ENCODE data around the gene EGLN1. TPM values are rescaled to one million over a fixed set of nuclear protein-coding genes. Genes with fewer than 3 reads are reported as not detected.

The EGLN1 gene
- total RNA-seq, 4 donors from 2014 or later = 53.2 to 76.7 (median 60.1) TPM

DNA sequence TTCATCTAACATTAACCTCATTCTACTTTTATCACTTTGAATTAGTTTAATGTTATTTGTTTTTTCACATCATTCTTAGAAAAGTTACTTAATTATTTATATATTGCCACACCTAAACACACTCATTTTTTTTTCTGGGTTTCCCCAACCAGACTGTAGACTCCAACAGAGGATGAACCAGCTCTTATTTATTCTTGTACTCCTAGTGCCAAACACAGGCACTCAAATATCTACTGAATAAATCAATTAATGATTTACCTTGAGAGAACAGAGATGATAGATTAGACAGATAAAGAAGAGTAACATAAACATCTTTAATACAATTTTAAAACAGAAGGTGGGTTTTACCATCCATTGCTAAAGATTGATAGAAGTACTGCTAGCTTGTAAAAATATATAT is 35.6 kb downstream of the EGLN1 start:
- no peak overlapping the region for H3K4me3 ChIP-seq
- TF ChIP-seq POLR2A (IDR thresholded peaks at IDR 0.05) (no peak), EP300 (IDR thresholded peaks at IDR 0.05) (no peak)
- TF ChIP-seq, protein P1, sequence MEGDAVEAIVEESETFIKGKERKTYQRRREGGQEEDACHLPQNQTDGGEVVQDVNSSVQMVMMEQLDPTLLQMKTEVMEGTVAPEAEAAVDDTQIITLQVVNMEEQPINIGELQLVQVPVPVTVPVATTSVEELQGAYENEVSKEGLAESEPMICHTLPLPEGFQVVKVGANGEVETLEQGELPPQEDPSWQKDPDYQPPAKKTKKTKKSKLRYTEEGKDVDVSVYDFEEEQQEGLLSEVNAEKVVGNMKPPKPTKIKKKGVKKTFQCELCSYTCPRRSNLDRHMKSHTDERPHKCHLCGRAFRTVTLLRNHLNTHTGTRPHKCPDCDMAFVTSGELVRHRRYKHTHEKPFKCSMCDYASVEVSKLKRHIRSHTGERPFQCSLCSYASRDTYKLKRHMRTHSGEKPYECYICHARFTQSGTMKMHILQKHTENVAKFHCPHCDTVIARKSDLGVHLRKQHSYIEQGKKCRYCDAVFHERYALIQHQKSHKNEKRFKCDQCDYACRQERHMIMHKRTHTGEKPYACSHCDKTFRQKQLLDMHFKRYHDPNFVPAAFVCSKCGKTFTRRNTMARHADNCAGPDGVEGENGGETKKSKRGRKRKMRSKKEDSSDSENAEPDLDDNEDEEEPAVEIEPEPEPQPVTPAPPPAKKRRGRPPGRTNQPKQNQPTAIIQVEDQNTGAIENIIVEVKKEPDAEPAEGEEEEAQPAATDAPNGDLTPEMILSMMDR (IDR thresholded peaks at IDR 0.05) = no peak
- H3K27me3 ChIP-seq = no peaks in the 10 kb centered on the region
- H3K27ac ChIP-seq = no peak overlapping the region
- no peak for DNase-seq (ENCODE audit: low spot score in 2 of 2)
- H3K4me1 ChIP-seq = peaks cover 0 to 44% (median 4%) of the 10 kb centered on the region in 4 donors
- no peaks in the 10 kb centered on the region for H3K36me3 ChIP-seq
- H3K9me3 ChIP-seq = no peaks in the 10 kb centered on the region

DNA sequence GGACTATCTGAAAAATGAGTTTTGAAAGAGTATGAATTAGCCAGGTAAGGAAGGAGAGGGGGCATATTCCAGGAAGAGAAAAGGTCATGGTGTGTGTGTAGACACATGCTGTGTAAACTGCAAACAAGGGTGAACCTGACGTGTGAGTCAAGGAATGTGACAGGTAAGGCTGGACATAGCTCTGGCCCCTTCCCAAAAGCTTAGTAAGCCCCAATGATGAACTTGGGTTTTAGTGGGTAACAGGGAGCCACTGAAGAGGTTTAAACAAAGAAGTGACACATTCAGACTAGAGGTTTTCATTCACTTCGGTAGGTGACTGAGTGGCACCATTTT is 36.7 kb downstream of the EGLN1 start:
- no peak for DNase-seq (ENCODE audit: low spot score in 2 of 2)
- TF ChIP-seq POLR2A (IDR thresholded peaks at IDR 0.05) (no peak), EP300 (IDR thresholded peaks at IDR 0.05) (no peak)
- TF ChIP-seq, protein P1 (IDR thresholded peaks at IDR 0.05) = no peak
- Histone ChIP-seq H3K36me3 (no peaks in the 10 kb centered on the region), H3K9me3 (no peaks in the 10 kb centered on the region), H3K4me1 (peaks cover 0 to 47% (median 4%) of the 10 kb centered on the region in 4 donors), H3K27ac (no peak overlapping the region), H3K4me3 (no peak overlapping the region), H3K27me3 (no peaks in the 10 kb centered on the region)
- WGBS, 2 donors = 87 to 96% methylated on average over 2 of the region's 2 CpGs

DNA sequence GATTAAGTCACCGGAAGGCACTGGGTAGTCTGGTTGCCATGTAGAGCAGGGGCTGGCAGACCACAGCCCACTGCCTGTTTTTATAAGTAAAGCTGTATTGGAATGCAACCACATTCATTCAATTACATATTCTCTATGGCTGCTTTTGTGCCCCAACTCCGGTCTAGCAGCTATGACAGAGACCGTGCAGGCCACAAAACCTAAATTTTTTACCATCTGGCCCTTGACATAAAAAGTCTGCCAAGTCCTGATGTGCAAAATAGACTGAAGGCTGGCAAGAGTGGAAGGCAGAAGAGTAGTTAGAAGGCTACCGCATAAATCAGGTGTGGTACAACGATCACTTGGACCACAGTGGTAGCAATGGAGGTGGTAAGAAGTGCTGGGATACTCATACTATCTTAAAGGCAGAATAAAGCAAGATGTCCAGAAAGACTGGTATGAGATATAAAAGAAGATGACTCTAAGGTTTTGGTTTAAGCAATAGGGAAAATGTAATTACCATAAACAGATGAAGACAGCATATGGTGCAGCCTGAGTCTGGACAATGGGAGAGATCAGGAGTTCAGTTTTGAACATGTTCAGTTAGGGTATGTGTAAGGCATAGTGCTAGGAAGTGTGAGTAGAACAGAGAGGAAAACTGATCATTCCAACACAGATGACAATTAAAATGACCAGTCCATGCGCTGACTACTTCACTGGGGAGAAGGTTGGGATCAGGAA is 37.2 kb downstream of the EGLN1 start:
- TF ChIP-seq, protein P1 (IDR thresholded peaks at IDR 0.05) = no peak
- no peak for TF ChIP-seq POLR2A (IDR thresholded peaks at IDR 0.05)
- TF ChIP-seq EP300 (IDR thresholded peaks at IDR 0.05) = no peak
- H3K27me3 ChIP-seq = no peaks in the 10 kb centered on the region
- peaks cover 0 to 48% (median 4%) of the 10 kb centered on the region in 4 donors for H3K4me1 ChIP-seq
- no peak overlapping the region for H3K27ac ChIP-seq
- WGBS, 2 donors = 84 to 86% methylated on average over 6 of the region's 6 CpGs
- no peak overlapping the region for H3K4me3 ChIP-seq
- no peaks in the 10 kb centered on the region for H3K9me3 ChIP-seq
- no peaks in the 10 kb centered on the region for H3K36me3 ChIP-seq
- no peak for DNase-seq (ENCODE audit: low spot score in 2 of 2)

DNA sequence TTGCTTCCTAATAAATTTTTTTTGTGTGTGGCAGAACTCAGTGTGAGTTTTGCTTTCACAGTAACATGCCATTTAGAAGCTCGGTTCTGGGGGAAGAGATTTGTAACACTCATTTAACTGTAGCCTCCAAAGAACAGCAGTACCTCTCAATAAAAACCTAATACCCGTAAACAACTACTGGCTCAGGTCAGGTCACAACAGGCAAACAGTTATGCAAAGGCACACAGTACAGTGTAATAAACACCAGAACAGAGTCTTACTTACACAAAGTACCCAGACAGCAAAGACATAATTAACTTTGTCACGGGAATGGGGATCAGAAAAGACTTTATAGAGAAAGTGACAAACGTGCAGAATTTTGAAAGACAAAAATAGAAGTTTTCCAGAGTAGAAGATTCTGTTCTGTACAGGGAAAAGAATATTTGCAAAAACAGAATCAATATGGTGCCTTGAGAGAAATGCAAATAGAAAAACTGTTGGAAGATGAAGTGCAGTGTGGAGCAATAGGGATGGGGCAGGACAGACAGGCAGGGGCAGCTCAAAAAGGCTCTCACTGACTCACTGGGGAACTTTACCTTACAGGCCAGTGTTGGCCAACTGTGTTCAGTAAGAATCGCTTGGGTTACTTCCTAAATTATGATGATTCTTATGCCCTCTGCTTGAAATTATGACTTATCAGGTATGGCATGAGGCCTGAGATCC is 38.8 kb downstream of the EGLN1 start:
- no peaks in the 10 kb centered on the region for H3K36me3 ChIP-seq
- H3K9me3 ChIP-seq = no peaks in the 10 kb centered on the region
- no peak overlapping the region for H3K27ac ChIP-seq
- H3K4me1 ChIP-seq = peaks cover 0 to 55% (median 4%) of the 10 kb centered on the region in 4 donors
- no peak for DNase-seq (ENCODE audit: low spot score in 2 of 2)
- TF ChIP-seq EP300 (IDR thresholded peaks at IDR 0.05) (no peak), POLR2A (IDR thresholded peaks at IDR 0.05) (no peak)
- TF ChIP-seq, protein P1 (IDR thresholded peaks at IDR 0.05) = no peak
- H3K27me3 ChIP-seq = no peaks in the 10 kb centered on the region
- H3K4me3 ChIP-seq = no peak overlapping the region
- 44 to 48% methylated on average over 5 of the region's 5 CpGs for WGBS, 2 donors

DNA sequence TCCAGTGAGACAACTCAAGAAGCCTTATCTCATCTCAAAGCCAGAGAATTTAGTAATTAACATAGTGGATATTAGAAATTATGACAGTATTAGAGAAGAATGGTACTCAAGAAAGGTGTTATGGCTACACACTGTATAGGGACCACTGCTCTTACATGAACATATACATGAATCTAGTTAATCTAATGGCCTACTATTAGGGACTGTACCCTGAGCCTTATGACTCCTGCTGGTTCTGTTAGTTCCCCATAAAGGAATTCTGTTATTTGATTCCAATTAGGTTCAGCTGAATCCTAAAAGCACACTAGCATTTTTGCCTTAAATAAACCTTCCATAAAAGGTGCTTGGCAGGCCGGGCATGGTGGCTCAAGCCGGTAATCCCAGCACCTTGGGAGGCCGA is 39.7 kb downstream of the EGLN1 start:
- no peak for TF ChIP-seq EP300 (IDR thresholded peaks at IDR 0.05)
- TF ChIP-seq, protein P1 (IDR thresholded peaks at IDR 0.05) = no peak
- H3K9me3 ChIP-seq = no peaks in the 10 kb centered on the region
- WGBS, 2 donors = 89 to 90% methylated on average over 3 of the region's 3 CpGs

More for the DNA sequence above, 39.7 kb downstream of the EGLN1 start:
- Histone ChIP-seq H3K27me3 (no peaks in the 10 kb centered on the region), H3K36me3 (no peaks in the 10 kb centered on the region), H3K4me1 (peaks cover 0 to 58% (median 6%) of the 10 kb centered on the region in 4 donors), H3K27ac (no peak overlapping the region), H3K4me3 (no peak overlapping the region)
- DNase-seq (ENCODE audit: low spot score in 2 of 2) = no peak

All from tibial nerve (tissue), 4 donors.